Measurements from ENCODE around the gene FUOM.

DNA sequence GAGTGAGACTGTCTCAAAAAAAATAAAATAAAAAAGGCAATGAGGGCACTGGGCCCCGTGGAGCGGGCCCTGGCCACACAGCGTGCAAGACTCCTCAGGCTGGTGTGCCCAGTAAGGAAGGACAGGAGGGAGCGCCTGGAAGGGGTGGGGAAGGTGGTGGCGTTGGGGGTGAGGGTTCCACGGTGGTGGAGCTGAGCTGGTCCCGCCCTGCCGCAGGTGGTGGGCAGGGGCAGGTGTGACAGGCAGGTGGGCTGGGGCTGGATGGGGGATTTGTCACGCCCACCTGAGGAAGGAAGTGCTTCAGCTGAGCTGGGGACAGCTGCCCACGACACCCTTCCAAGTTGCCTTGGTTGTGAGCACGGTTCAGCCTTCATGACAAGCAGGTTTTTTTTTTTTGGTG is 11.4 kb downstream of the FUOM start:
- TF ChIP-seq, protein P1, sequence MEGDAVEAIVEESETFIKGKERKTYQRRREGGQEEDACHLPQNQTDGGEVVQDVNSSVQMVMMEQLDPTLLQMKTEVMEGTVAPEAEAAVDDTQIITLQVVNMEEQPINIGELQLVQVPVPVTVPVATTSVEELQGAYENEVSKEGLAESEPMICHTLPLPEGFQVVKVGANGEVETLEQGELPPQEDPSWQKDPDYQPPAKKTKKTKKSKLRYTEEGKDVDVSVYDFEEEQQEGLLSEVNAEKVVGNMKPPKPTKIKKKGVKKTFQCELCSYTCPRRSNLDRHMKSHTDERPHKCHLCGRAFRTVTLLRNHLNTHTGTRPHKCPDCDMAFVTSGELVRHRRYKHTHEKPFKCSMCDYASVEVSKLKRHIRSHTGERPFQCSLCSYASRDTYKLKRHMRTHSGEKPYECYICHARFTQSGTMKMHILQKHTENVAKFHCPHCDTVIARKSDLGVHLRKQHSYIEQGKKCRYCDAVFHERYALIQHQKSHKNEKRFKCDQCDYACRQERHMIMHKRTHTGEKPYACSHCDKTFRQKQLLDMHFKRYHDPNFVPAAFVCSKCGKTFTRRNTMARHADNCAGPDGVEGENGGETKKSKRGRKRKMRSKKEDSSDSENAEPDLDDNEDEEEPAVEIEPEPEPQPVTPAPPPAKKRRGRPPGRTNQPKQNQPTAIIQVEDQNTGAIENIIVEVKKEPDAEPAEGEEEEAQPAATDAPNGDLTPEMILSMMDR (IDR thresholded peaks at IDR 0.05; ENCODE audit: insufficient read depth, low read length) = no peak
- no peak for TF ChIP-seq GABPA (IDR thresholded peaks at IDR 0.05; ENCODE audit: low read depth)
- TF ChIP-seq, protein P2, sequence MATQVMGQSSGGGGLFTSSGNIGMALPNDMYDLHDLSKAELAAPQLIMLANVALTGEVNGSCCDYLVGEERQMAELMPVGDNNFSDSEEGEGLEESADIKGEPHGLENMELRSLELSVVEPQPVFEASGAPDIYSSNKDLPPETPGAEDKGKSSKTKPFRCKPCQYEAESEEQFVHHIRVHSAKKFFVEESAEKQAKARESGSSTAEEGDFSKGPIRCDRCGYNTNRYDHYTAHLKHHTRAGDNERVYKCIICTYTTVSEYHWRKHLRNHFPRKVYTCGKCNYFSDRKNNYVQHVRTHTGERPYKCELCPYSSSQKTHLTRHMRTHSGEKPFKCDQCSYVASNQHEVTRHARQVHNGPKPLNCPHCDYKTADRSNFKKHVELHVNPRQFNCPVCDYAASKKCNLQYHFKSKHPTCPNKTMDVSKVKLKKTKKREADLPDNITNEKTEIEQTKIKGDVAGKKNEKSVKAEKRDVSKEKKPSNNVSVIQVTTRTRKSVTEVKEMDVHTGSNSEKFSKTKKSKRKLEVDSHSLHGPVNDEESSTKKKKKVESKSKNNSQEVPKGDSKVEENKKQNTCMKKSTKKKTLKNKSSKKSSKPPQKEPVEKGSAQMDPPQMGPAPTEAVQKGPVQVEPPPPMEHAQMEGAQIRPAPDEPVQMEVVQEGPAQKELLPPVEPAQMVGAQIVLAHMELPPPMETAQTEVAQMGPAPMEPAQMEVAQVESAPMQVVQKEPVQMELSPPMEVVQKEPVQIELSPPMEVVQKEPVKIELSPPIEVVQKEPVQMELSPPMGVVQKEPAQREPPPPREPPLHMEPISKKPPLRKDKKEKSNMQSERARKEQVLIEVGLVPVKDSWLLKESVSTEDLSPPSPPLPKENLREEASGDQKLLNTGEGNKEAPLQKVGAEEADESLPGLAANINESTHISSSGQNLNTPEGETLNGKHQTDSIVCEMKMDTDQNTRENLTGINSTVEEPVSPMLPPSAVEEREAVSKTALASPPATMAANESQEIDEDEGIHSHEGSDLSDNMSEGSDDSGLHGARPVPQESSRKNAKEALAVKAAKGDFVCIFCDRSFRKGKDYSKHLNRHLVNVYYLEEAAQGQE (IDR thresholded peaks at IDR 0.05; ENCODE audit: insufficient replicate concordance, low read depth) = no peak
- no peak for TF ChIP-seq POLR2AphosphoS5 (IDR thresholded peaks at IDR 0.05; ENCODE audit: low read depth)
- no peak for TF ChIP-seq SPI1 (IDR thresholded peaks at IDR 0.05; ENCODE audit: borderline replicate concordance, low read depth)
